ENCODE results near the gene AMPH. TPM values are rescaled to one million over a fixed set of nuclear protein-coding genes. Genes with fewer than 3 reads are reported as not detected.

Gene AMPH
- total and polyA plus RNA-seq, 9 of the 15 experiments (the other 6 are each of a cell fraction or from before 2014, with no cell fraction given): 0.03 to 0.35 TPM; not detected in 7

DNA sequence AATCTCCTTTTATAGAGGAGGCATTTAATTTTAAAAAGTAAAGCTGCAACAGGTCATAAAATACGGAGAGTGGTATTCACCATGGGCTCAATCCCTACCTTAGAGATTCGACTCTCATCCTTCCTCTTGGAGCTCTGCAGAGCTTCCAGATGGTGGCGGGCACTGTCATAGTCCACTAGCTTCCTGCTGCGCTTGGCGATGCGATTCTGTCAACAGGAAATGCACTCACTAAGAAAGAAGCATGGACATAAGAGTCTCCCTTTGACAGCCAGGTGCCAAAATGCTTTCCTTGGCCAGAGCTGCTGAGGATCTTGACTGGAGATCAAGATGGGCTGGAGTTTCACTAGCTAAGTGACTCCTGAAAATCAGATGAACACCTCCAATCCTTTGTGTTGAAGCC lies 154.4 kb downstream of the AMPH start:
- H3K9ac ChIP-seq (ENCODE audit: insufficient read depth in 1 of 2, low read depth in 2 of 2, low read length in 2 of 2): no peak overlapping the region
- no peaks in the 10 kb centered on the region for H4K20me1 ChIP-seq (replicated peaks; ENCODE audit: control insufficient read depth, insufficient read depth, low read length)
- in situ Hi-C loops (cut with MboI): no loop called here
- CTCF ChIA-PET (ENCODE audit: low intra/inter-chr PET ratio): no interaction called here
- H3K27ac ChIP-seq (ENCODE audit: extremely low read depth, low read depth, low read length): no peak overlapping the region
- intact Hi-C loops (cut with micrococcal nuclease): no loop called here
- no TSS peak for BruUV-seq (replicated peaks)
- no peaks in the 10 kb centered on the region; a peak in 1 of 5 replicates for H3K27me3 ChIP-seq (ENCODE audit: control insufficient read depth in 2 of 2, insufficient read depth in 2 of 2, low read length in 2 of 2)
- H3K9me1 ChIP-seq (ENCODE audit: control insufficient read depth, insufficient read depth, low read length): no peaks in the 10 kb centered on the region
- FAIRE-seq: no peak
- H3K36me3 ChIP-seq (ENCODE audit: control insufficient read depth, insufficient read depth, low read length): no peaks in the 10 kb centered on the region
- H3K9me3 ChIP-seq (replicated peaks; ENCODE audit: control insufficient read depth, insufficient read depth, low read depth, low read length): no peaks in the 10 kb centered on the region
- TF ChIP-seq CBX1 (IDR thresholded peaks at IDR 0.05; ENCODE audit: low read depth) (no peak), MED1 (CRISPR knock-in tag; IDR thresholded peaks at IDR 0.05; ENCODE audit: borderline replicate concordance) (no peak), KLF16 (IDR thresholded peaks at IDR 0.05) (no peak), POLR2A (conservative IDR thresholded peaks at IDR 0.05) (no peak), ZNF707 (CRISPR knock-in tag; conservative IDR thresholded peaks at IDR 0.05) (no peak), HDAC1 (IDR thresholded peaks at IDR 0.05) (no peak), KLF1 (tag; IDR thresholded peaks at IDR 0.05) (no peak)
- 1% methylated on average over 6 of the region's 6 CpGs for WGBS (ENCODE audit: insufficient coverage, low coverage, missing lambda C conversion rate)
- no peaks in the 10 kb centered on the region for H3K79me2 ChIP-seq (ENCODE audit: control insufficient read depth, insufficient read depth, low read length)
- no peak for DNase-seq (ENCODE audit: extremely low read depth in 1 of 4, low spot score in 3 of 4)
- no peaks in the 10 kb centered on the region for H3K4me1 ChIP-seq (replicated peaks in 1 of 2; ENCODE audit: control insufficient read depth in 2 of 2, insufficient read depth in 2 of 2, low read length in 2 of 2)
- POLR2A ChIA-PET: interaction anchor here (0.7 kb wide), 1 partner anchor 24 kb away, joined by 3 read pairs; no protein-coding TSS in a partner anchor
- no peak overlapping the region for H2AFZ ChIP-seq (ENCODE audit: low read depth, low read length)
- no peak for ATAC-seq
- H3K4me3 ChIP-seq: no peak overlapping the region
- no peak overlapping the region for H3K4me2 ChIP-seq (ENCODE audit: insufficient read depth, low read length)

DNA sequence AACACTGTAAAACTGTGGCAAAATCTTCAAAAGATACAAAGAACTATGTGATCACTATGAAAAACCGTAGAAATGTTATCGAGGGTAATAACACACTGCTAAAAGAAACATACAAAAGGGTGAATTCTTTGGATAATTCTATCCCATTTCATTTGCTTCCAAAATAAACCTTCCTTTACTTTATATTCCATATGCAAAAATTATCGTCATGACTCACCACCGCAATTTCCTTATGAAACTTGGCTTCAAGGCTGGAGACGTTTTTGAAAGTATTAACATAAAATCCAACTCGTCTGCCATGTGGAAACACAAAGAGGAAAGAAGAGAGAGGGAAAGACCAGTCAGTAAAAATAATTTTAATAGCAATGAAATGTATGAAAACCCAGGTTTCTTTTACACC lies 165.2 kb downstream of the AMPH start:
- in situ Hi-C loops (cut with MboI) (no loop called here), intact Hi-C loops (cut with micrococcal nuclease) (no loop called here)
- DNase-seq (ENCODE audit: extremely low read depth in 1 of 4, low spot score in 3 of 4) (no peak), ATAC-seq (no peak), FAIRE-seq (no peak)
- Histone ChIP-seq H3K4me2 (ENCODE audit: insufficient read depth, low read length) (no peak overlapping the region), H3K36me3 (ENCODE audit: control insufficient read depth, insufficient read depth, low read length) (no peaks in the 10 kb centered on the region), H3K4me3 (no peak overlapping the region), H4K20me1 (replicated peaks; ENCODE audit: control insufficient read depth, insufficient read depth, low read length) (no peaks in the 10 kb centered on the region), H3K79me2 (ENCODE audit: control insufficient read depth, insufficient read depth, low read length) (no peaks in the 10 kb centered on the region), H3K4me1 (replicated peaks in 1 of 2; ENCODE audit: control insufficient read depth in 2 of 2, insufficient read depth in 2 of 2, low read length in 2 of 2) (no peaks in the 10 kb centered on the region), H2AFZ (ENCODE audit: low read depth, low read length) (no peak overlapping the region), H3K9ac (ENCODE audit: insufficient read depth in 1 of 2, low read depth in 2 of 2, low read length in 2 of 2) (no peak overlapping the region), H3K9me1 (ENCODE audit: control insufficient read depth, insufficient read depth, low read length) (no peaks in the 10 kb centered on the region), H3K27me3 (ENCODE audit: control insufficient read depth in 2 of 2, insufficient read depth in 2 of 2, low read length in 2 of 2) (peaks cover 0 to 6% of the 10 kb centered on the region in 2 experiments; a peak in 4 of 5 replicates), H3K9me3 (replicated peaks; ENCODE audit: control insufficient read depth, insufficient read depth, low read depth, low read length) (no peaks in the 10 kb centered on the region), H3K27ac (ENCODE audit: extremely low read depth, low read depth, low read length) (no peak overlapping the region)
- WGBS (ENCODE audit: insufficient coverage, low coverage, missing lambda C conversion rate): 2% methylated on average over 6 of the region's 6 CpGs
- POLR2A ChIA-PET: no interaction called here
- CTCF ChIA-PET (ENCODE audit: low intra/inter-chr PET ratio): no interaction called here
- TF ChIP-seq PHF20 (IDR thresholded peaks at IDR 0.05; ENCODE audit: partially characterized antibody) (no peak), ASH1L (IDR thresholded peaks at IDR 0.05; ENCODE audit: borderline replicate concordance, low read depth, partially characterized antibody) (no peak), PYGO2 (tag; IDR thresholded peaks at IDR 0.05) (no peak), SAP30 (IDR thresholded peaks at IDR 0.05; ENCODE audit: borderline replicate concordance, insufficient read depth, low read depth, low read length, poor library complexity, severe bottlenecking) (no peak), ZNF707 (CRISPR knock-in tag; conservative IDR thresholded peaks at IDR 0.05) (no peak), ZNF57 (CRISPR knock-in tag; IDR thresholded peaks at IDR 0.05) (no peak), CC2D1A (IDR thresholded peaks at IDR 0.05) (no peak), BHLHE40 (IDR thresholded peaks at IDR 0.05; ENCODE audit: low read length) (no peak), SIX5 (IDR thresholded peaks at IDR 0.05; ENCODE audit: borderline replicate concordance in 1 of 2, insufficient read depth in 1 of 2, low read depth in 1 of 2, low read length in 2 of 2) (no peak), GATAD2A (IDR thresholded peaks at IDR 0.05) (no peak)
- BruUV-seq (replicated peaks): no TSS peak

All from K562 (cell line).